ENCODE results near the gene CHL1. TPM values are rescaled to one million over a fixed set of nuclear protein-coding genes. Genes with fewer than 3 reads are reported as not detected.

CHL1 gene
- total and polyA plus RNA-seq, 2 donors (not counting 1 experiment from before 2014, with no cell fraction given) = 6.2 to 18.0 TPM

DNA sequence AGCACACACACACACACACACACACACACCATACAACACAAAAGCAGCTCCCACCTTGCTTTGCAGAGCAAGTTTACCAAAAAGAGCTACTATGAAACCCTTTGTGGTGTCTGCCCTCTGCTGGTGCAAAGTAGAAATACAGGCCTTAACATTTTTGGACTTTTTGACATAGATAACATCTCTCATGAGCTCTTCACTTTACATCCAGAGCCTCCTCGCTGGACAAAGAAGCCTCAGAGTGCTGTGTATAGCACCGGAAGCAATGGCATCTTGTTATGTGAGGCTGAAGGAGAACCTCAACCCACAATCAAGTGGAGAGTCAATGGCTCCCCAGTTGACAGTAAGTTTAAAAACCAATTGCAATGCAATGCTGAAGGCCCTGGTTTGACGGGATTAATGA lies 157.9 kb downstream of the CHL1 start:
- ChIA-PET POLR2A (interaction anchor here (1.2 kb wide), 1 partner anchor 76 kb away, joined by 3 read pairs; no protein-coding TSS in a partner anchor), CTCF (interaction anchor here (0.7 to 10.1 kb wide), 69 partner anchors 9 to 324 kb away, joined by 3 to 347 read pairs (median 5); no protein-coding TSS in a partner anchor)
- peak overlapping the region; percentile 7 for H3K27ac Mint-ChIP-seq
- no peaks in the 10 kb centered on the region for H3K27me3 ChIP-seq (replicated peaks in 1 of 4; ENCODE audit: control extremely low read depth in 1 of 4, control insufficient read depth in 3 of 4, insufficient read depth in 4 of 4, low read length in 3 of 4)
- no peak overlapping the region for H3K4me2 ChIP-seq (replicated peaks; ENCODE audit: low read depth, low read length, poor library complexity, severe bottlenecking)
- no peaks in the 10 kb centered on the region for H3K36me3 ChIP-seq (replicated peaks in 1 of 2; ENCODE audit: control extremely low read depth in 1 of 2, control insufficient read depth in 1 of 2, extremely low read depth in 1 of 2, insufficient read depth in 2 of 2, low read length in 1 of 2)
- no peak overlapping the region for H2AFZ ChIP-seq (ENCODE audit: insufficient read depth, low read depth, low read length, poor library complexity, severe bottlenecking)
- H3K27ac ChIP-seq (ENCODE audit: low read length in 2 of 2) = no peak overlapping the region
- peaks cover 15% of the 10 kb centered on the region for H3K4me1 Mint-ChIP-seq
- intact Hi-C loops (cut with micrococcal nuclease) = loop anchor here (1.0 to 5.0 kb wide), 5 partner anchors 23 to 311 kb away; no protein-coding TSS in a partner anchor
- H3K4me3 ChIP-seq (ENCODE audit: control extremely low read depth in 1 of 5, extremely low read depth in 1 of 5, insufficient read depth in 1 of 5, low read depth in 2 of 5, low read length in 4 of 5) = no peak overlapping the region
- no peak for TF ChIP-seq EZH2 (IDR thresholded peaks at IDR 0.05; ENCODE audit: borderline replicate concordance, insufficient read depth, low read depth, low read length, poor library complexity, severe bottlenecking)
- TF ChIP-seq, protein P1, sequence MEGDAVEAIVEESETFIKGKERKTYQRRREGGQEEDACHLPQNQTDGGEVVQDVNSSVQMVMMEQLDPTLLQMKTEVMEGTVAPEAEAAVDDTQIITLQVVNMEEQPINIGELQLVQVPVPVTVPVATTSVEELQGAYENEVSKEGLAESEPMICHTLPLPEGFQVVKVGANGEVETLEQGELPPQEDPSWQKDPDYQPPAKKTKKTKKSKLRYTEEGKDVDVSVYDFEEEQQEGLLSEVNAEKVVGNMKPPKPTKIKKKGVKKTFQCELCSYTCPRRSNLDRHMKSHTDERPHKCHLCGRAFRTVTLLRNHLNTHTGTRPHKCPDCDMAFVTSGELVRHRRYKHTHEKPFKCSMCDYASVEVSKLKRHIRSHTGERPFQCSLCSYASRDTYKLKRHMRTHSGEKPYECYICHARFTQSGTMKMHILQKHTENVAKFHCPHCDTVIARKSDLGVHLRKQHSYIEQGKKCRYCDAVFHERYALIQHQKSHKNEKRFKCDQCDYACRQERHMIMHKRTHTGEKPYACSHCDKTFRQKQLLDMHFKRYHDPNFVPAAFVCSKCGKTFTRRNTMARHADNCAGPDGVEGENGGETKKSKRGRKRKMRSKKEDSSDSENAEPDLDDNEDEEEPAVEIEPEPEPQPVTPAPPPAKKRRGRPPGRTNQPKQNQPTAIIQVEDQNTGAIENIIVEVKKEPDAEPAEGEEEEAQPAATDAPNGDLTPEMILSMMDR (IDR thresholded peaks at IDR 0.05) = peak; percentile 85
- H3K4me3 Mint-ChIP-seq = no peak overlapping the region
- WGBS (ENCODE audit: insufficient coverage) = no CpG with 5 or more reads among the region's 3 CpGs
- DNase-seq (peak; percentile 80), ATAC-seq (ENCODE audit: low read depth) (peak; percentile 62)
- H3K79me2 ChIP-seq (ENCODE audit: control insufficient read depth, insufficient read depth, low read length) = no peaks in the 10 kb centered on the region
- H4K20me1 ChIP-seq (ENCODE audit: control insufficient read depth, insufficient read depth, low read length, poor library complexity, severe bottlenecking) = no peaks in the 10 kb centered on the region
- H3K27me3 Mint-ChIP-seq = no peaks in the 10 kb centered on the region
- no peaks in the 10 kb centered on the region for H3K9me3 Mint-ChIP-seq (ENCODE audit: insufficient read depth)
- no peak overlapping the region for H3K9ac ChIP-seq (ENCODE audit: low read length)
- H3K4me1 ChIP-seq (ENCODE audit: control insufficient read depth in 2 of 2, insufficient read depth in 2 of 2, low read length in 2 of 2) = peaks cover 14 to 16% of the 10 kb centered on the region in 2 donors
- no peaks in the 10 kb centered on the region for H3K9me3 ChIP-seq (ENCODE audit: control extremely low read depth in 1 of 3, control insufficient read depth in 2 of 3, insufficient read depth in 1 of 3, low read length in 2 of 3)

DNA sequence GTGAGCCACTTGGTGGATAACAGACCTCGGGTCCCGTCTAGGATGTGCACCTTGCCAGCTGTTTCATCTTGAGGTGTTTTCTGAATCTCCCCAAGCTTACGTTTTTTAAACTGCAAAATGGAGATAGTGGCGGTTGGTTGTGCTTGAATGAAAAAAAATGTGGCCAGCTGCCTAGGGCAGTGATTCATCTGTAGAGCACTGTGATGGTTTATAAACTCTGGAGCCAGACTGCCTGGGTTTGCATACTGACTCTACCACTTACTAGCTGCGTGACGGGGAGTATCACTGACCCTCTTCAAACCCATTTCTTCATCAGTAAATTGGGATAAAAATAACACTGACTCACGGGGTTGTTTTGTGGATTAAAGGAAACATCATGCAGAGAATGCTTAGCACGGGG lies 159.1 kb downstream of the CHL1 start:
- POLR2A ChIA-PET = no interaction called here
- H3K27ac ChIP-seq (ENCODE audit: low read length in 2 of 2) = no peak overlapping the region
- 75% methylated on average over 4 of the region's 8 CpGs for WGBS (ENCODE audit: insufficient coverage)
- H3K9ac ChIP-seq (ENCODE audit: low read length) = no peak overlapping the region
- no peak overlapping the region for H3K4me3 ChIP-seq (ENCODE audit: control extremely low read depth in 1 of 5, extremely low read depth in 1 of 5, insufficient read depth in 1 of 5, low read depth in 2 of 5, low read length in 4 of 5)
- Mint-ChIP-seq H3K4me3 (no peak overlapping the region), H3K9me3 (ENCODE audit: insufficient read depth) (no peaks in the 10 kb centered on the region), H3K27ac (no peak overlapping the region), H3K27me3 (no peaks in the 10 kb centered on the region), H3K4me1 (peaks cover 23% of the 10 kb centered on the region)
- TF ChIP-seq, protein P1 (IDR thresholded peaks at IDR 0.05) = no peak
- no peak for TF ChIP-seq EZH2 (IDR thresholded peaks at IDR 0.05; ENCODE audit: borderline replicate concordance, insufficient read depth, low read depth, low read length, poor library complexity, severe bottlenecking)
- H3K4me2 ChIP-seq (replicated peaks; ENCODE audit: low read depth, low read length, poor library complexity, severe bottlenecking) = no peak overlapping the region
- no peaks in the 10 kb centered on the region for H4K20me1 ChIP-seq (ENCODE audit: control insufficient read depth, insufficient read depth, low read length, poor library complexity, severe bottlenecking)
- H3K9me3 ChIP-seq (ENCODE audit: control extremely low read depth in 1 of 3, control insufficient read depth in 2 of 3, insufficient read depth in 1 of 3, low read length in 2 of 3) = no peaks in the 10 kb centered on the region
- H3K4me1 ChIP-seq (ENCODE audit: control insufficient read depth in 2 of 2, insufficient read depth in 2 of 2, low read length in 2 of 2) = peaks cover 23% of the 10 kb centered on the region in 2 donors
- no peak overlapping the region for H2AFZ ChIP-seq (ENCODE audit: insufficient read depth, low read depth, low read length, poor library complexity, severe bottlenecking)
- H3K27me3 ChIP-seq (replicated peaks in 1 of 4; ENCODE audit: control extremely low read depth in 1 of 4, control insufficient read depth in 3 of 4, insufficient read depth in 4 of 4, low read length in 3 of 4) = no peaks in the 10 kb centered on the region
- no peaks in the 10 kb centered on the region for H3K36me3 ChIP-seq (replicated peaks in 1 of 2; ENCODE audit: control extremely low read depth in 1 of 2, control insufficient read depth in 1 of 2, extremely low read depth in 1 of 2, insufficient read depth in 2 of 2, low read length in 1 of 2)
- CTCF ChIA-PET = interaction anchor here (0.8 to 10.1 kb wide), 9 partner anchors 11 to 324 kb away, joined by 3 to 347 read pairs (median 5); no protein-coding TSS in a partner anchor
- DNase-seq (no peak), ATAC-seq (ENCODE audit: low read depth) (no peak)
- intact Hi-C loops (cut with micrococcal nuclease) = loop anchor here (2.0 kb wide), 1 partner anchor 77 kb away; no protein-coding TSS in a partner anchor
- H3K79me2 ChIP-seq (ENCODE audit: control insufficient read depth, insufficient read depth, low read length) = no peaks in the 10 kb centered on the region
